Erythroblast (primary cell): ENCODE results near the gene TNFAIP8.

Experiments
- GATA1 ChIP-seq: IDR thresholded peaks from 2 replicates; pipeline ENCODE4 v1.6.1; 2011; ENCODE audit warnings: low read depth, mild to moderate bottlenecking, control low read depth, low read length, moderate library complexity
- POLR2A ChIP-seq: IDR thresholded peaks from 2 replicates; pipeline ENCODE4 v1.6.1; 2011; ENCODE audit warnings: mild to moderate bottlenecking, low read length

- TF ChIP-seq POLR2A (no peak), GATA1 (no peak)
Measured at GRCh38 chr5:119398727-119399466, 43.1 kb downstream of the TNFAIP8 start.
